ENCODE measurements around the gene ADCY1.

The ADCY1 gene

DNA sequence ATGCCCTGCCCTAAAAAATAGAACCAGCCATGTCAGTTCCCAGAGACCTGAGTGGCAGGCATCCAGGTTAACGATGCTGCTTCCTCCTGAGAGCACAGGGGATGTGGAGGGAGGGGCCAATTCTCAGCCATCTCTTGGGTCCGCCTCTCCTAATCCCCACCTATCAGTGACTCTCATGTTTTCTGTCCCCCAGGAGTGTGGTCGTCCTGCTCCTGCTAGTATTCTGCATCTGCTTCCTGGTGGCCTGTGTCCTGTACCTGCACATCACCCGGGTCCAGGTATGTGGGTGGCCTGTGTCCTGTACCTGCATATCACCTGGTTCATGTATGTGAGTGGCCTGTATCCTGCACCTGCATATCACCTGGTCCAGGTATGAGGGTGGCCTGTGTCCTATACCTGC, 105.3 kb downstream of the ADCY1 start:
- no peak for DNase-seq

DNA sequence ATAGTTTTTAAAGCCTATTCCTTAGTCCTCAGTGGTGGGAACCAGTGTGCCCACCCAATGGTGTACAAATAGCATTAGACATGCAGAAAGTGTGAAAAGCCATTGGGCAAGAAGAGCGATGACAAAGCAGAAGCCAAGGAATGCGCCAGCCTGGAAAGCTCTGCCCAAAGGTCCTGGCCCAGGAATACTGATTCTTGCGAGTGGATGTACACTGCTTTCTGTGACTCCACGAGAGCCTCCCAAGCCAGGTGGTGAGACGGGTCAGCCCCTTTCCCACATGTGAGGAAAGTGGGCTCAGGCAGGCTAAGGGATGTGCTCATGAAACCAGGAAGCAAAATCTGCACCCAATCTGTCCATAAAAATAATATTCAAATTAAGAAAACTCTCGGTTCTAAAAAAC, 106.6 kb downstream of the ADCY1 start:
- no peak for DNase-seq

DNA sequence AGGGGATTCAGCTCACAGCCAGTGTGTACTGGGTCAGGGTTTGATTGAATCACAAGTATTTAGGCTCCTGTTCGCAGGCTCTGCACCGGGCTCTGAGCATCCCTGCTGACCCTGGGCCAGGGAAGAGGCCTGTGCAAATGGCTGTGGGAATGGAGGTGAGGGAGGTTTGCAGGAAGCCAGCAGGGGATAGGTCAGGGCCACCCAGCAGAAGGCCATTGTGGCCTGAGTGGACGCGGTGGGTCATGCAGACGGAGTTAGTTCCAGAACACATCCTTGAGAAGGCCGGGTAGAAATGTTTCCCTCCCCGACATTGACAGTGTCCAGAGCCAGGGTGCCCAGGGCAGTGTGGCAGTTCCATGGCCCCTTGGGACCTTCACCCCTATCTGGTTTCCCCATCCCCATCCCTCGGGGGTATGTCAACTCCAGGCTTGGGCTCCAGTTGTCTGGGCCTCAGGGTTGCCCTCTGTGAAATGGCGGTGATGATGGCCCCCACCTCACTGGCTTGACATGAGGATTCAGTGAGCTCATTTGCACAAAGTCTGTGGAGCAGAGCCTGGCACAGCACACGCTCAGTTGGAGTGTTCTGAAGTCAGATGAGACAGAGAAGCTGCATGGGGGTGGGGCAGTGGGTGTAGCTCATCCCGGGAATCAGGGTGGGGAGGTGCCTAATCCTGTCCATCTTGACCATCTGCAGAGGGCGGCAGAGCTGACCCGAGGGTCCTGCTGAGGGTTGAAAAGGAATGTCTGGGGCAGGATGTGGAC, 107.6 kb downstream of the ADCY1 start:
- no peak for DNase-seq

DNA sequence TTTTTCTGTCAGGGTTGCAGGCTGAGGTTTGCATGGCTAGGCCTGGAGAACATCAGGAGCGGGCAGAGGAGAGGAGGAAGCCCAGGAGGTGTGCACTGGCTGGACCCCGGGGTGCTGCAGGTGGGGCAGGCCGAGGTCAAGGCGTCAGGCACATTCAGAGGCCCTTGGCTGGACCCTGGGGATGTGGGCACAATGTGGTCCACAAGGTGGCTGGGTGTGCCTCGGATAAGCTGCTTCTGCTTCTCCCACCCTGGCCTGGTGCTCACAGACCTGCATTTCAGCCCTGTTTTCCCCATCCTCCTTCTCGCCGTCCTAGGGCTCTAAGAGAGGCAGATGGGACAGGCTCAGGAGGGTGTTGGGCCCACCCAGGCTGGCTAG, 108.2 kb downstream of the ADCY1 start:
- DNase-seq, result no peak

DNA sequence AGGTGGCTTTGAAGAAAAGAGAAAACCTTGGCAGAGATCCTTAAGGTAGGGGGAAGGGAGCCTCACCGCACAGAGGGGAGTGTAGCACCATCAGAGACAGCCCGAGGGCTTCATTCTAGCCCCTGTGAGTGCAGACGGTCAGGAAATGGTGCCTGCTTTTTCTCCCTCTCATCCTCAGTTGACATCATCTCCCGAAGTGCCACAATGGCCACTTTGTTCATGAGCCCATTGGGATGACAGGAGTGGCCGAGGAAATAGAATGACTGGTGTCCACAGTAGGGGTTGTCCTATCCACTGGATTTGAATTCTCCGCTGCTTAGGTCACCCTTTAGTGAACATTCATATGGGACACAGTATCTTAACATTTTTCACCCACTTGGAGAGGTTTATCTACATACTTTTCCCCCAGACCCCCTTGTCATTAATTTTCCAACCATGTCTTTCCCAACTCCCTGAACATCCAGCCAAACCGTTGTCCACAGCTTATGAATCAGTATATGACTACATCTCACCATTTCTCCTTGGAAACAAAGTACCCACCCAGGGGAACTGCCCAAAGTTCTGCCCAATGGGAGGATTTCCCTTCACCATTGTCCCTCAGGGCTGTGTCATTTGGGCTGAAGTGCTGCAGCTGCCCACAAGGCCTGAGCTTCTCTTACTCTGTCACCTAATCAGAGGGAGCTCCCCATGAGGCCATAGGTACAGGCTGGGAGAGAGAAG, 108.8 kb downstream of the ADCY1 start:
- no peak for DNase-seq

DNA sequence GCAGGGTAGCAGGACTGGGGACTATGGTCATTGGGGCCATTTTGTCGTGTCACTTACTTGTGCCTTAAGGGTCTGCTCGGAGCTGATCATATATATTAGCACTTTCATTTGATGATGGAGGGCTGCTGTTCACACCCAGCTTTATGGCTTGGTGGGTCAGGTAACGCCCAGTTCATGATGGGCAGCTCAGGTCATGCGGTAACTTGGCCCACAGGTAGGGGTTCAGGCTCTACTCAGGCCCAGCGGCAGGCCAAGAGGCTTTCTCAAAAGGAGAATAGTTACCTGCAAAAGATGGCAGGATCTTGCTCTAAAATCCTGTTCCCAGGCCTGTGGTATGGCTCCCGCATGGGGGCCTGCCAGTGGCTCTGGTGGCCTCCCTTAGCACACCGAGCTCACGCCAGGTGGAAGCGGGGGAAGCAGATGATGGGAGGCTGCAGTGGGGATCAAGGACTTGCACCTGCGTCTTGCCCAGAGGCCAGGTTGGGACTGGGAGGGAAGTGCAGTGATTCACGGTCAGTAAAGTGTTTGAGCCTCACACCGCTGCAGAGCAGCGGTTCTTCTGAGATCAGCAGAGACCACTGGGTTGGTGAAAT, 109.5 kb downstream of the ADCY1 start:
- DNase-seq, result no peak

DNA sequence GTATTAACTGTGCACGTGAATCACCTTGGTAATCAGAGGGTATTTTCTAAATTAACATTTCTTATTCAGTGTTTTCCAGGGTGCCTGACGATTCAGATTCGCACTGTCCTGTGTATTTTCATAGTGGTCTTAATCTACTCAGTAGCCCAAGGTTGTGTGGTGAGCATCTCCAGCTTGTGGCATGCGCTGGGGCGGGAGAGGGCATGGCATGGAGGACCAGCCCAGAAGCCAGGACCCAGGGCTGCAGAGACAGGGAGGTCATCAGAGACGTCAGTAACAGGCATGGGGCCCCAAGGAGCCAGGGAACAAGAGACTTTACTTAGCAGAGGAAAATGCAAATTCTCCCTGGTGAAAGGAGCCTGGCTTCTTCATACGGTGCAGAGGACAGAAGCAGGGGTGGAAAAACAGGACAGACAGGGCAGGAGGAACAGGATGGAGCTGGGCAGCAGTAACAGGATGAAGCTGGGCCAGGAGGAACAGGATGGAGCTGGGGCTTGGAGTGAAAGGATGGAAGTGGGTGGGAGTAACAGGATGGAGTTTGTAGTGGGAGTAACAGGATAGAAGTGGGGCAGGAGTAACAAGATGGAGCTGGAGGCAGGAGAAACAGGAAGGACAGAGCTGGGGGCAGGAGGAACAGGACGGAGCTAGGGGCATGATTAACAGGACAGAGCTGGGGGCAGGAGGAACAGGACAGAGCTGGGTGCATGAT, 110.9 kb downstream of the ADCY1 start:
- DNase-seq, result no peak

DNA sequence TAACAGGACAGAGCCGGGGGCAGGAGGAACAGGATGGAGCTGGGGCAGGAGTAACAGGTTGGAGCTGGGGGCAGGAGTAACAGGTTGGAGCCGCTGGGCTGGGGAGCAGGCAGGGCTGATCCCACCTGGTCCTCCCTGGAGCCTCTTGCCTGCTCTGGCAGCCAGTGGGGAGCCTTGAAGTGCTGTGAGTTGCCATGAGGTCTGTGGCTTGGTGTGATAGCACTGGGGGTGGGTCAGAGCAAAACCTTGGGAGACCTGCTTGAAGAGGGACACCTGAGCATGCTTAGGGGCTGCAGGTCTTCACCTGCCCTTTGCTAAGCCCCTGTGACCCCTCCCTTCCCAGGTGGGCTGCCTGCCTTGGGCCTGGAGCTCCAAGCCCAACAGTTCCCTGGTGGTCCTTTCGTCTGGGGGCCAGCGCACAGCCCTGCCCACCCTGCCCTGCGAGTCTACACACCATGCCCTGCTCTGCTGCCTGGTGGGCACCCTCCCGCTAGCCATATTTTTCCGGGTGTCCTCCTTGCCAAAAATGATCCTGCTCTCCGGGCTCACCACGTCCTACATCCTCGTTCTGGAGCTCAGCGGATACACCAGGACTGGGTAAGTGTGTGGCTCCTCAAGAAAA, 111.6 kb downstream of the ADCY1 start:
- DNase-seq, result no peak

DNA sequence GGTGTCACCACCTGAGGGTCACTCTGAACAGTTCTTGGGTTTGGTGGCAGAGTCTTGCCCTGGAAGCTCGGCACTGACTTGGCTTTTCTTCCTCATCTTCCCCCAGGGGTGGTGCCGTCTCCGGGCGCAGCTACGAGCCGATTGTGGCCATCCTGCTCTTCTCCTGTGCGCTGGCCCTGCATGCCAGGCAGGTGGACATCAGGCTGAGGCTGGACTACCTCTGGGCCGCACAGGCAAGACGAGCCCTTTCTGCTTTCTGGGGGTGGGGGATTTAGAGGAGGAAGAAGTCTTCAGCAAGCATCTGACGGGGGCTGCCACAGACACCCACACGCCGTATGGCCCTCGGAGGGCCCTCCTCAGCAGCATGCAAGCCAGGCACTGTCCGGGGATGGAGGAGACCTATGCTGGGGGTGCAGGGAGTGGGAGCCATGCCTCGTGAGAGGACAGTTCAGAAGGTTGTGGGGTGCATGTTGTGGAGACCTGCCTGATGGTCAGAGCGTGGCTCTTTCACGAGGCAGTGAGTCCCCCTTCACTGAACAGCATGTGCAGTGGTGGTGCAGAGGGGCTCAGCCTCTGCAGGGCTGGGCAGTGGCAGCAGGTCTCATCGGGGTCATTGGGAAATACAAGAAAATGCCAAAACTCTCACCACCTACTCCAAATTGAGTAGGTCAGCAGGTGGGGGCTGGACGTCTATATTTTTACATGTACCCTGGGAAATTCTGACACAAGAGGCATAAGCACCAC, 112.4 kb downstream of the ADCY1 start:
- no peak for DNase-seq

DNA sequence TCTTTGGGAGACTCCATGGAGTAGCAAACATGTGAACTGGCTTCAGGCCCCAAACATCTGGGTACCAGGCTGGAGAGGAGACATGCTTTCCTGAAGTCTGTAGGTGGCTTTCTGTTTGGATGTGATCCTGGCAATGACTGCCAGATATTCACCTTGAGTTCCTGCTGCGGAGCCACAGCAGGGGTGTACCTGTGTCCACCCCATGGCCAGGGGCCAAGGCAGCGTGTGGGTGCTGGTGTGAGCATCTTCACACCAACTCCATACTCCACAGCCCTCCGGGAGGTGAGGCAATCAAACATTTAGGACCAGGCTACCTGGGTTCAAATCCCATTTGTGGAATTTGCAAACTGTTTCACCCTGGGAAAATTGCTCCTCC, 113.0 kb downstream of the ADCY1 start:
- DNase-seq, result no peak

DNA sequence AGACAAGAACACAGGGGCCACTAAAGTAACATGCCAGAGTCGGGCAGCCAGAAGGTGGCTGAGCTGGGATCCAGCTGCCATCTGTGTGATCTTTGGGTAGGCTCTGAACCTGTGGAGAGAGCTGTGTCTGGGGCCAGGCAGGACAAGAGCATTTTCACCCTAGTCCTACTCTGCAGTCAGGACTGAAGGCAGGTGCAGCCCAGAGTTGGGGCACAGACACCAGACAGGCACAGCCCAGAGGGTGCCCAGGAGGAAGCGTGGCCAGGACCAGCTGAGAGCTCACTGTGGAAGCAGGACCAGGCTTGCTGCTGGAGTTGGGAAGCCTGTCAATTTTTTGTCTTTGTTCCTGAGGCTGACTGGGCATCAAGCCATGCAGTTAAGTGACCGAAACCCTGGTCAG, 113.6 kb downstream of the ADCY1 start:
- DNase-seq, result no peak

DNA sequence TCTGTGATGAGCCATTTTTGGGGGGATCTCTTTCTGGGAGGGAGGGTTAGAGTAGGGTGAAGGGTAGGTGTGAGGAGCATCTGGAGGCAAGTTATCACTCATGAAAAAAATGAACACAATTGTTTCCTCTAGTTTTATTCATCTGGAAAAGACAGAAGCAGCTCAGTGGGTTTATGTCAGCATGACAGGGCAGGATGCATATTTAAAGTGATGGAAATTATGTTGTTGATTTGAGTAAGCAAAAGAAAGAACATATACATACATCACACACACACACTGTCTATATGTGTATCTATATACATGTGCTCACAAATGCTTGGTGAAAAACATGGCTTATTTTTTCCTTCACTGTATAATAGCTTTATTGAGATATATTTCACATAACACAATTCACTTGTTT, 114.2 kb downstream of the ADCY1 start:
- DNase-seq, result no peak

DNA sequence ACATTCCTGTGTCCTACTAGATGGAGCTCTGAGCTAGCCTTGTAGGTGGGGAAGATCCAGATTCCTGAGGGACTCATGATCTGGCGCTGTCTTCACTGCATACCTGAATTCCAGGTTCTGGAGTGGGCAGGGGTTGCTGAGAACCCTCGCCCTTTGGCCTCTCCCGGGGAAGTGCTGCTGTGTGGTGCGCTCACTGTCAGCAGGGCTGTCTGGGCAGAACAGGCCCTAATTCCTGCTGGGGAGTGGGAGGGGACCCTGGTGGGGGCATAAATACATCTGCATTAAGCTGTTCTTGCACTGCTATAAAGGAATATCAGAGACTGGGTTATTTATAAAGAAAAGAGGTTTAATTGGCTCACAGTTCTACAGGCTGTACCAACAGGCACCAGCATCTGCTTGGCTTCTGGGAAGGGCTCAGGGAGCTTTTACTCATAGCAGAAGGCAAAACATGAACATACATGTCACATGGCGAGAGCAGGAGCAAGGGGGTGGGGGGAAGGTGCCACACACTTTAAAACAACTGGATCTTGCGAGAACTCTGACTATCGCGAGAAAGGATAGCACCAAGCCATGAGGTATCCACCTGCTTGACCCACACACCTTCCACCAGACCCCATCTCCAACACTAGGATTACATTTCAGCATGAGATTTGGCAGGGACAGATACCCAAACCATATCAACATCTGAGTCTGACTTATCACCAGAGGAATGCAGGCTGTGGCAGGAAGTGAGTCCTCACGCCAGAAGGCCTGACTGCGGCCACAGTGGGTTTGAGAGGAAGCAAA, 115.0 kb downstream of the ADCY1 start:
- no peak for DNase-seq

DNA sequence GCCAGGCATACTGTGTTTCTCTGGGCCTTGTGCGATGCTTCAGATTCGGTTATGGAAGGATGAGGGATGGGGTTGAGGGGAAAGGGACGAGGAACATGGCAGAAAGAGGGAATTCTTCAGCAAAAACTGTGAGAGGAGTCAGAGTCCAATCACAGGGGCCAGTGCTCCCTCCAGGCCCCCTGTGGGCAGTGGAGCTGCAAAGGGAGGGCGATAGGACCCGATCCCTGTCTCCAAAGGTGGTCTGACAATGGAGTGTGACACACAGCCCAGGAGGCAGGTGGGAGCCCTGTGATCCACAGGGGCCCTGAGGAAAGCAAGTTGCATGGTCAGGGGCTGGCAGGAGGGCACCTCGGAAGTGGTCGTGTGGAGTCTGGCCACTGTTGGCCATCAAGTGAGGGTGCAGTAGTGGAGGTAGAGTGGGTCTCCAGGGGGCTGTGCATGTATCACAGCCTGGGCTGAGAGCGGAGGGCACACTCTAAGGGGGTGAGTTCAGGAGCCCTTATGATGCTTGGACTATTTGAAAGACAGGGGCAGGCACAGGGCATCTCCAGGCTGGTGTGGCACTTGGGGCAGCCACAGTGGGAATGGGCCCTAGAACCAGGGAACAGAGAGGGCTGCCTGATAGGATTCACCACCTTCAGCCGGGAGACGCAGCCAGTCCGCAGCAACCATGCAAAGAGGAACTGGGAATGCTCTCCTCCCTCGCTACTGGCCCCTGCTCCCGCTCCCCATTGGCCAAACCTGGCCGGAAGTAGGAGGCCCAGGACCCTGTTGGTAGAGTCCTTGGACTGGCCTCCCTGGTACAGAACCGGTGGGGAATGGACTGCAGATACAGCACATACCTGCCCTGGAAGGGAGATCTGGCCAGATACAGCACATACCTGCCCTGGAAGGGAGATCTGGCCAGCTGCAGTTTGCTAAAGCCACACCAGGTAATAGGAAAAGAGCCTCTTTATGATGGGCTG, 115.9 kb downstream of the ADCY1 start:
- no peak for DNase-seq

DNA sequence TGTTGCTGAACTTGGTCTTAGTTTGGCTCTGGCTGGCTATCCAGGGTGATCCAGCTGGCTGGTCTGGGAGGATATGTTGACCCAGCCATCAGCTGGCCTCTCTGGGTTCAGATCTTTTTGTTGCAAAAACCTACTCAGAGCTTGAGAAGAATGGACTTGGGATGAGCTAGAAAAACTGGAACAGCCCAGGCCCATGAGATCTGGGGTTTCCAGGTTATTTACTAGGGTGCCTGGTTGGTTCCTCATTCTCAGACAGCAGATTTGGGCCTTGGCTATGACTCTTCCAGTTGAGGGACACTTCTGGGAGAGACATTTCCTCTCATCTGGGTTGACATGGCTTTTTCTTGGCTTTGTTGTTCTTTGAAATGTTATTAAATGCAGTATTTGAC, 116.6 kb downstream of the ADCY1 start:
- DNase-seq, result no peak

DNA sequence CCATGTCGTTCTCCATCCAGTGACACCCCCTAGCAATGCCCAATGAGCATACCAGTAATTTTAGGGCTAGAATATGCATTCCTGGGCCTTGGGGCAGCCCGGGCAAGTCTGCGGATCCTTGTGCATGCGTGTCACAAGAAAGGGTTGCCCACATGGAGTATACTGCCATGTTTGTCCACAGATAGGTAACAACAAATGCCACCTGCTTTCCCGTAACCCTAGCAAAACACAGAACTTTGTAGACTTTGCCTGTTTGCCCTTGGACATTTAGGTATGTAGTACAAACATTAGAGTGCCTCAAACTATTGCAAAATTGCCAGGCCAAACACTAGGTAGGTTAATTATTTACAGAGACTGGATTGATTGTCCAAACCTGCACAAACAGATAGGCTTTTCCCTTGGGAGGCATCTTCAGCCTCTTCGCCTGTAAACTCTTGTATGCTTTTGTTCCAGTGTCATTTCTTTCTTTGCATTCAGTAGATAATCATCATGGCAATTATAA, 117.0 kb downstream of the ADCY1 start:
- DNase-seq, result no peak

DNA sequence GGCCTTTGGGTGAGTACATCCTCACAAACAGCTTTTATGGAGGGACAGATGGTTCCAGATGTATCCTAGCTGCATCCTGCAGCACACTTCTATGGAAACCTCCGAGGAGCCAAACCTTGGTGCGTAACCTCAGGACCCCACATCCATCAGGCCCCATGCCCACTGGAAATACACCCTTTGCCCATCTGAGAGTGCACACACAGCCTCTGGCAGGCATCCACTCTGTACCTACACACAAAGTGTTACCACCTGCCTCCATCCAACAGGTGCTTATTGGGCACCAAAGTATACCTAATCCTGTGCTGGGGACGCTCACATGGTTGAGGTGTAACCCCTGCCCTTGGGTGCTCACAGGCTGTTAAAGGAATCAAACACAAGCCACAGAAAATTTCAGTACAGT, 117.9 kb downstream of the ADCY1 start:
- no peak for DNase-seq

DNA sequence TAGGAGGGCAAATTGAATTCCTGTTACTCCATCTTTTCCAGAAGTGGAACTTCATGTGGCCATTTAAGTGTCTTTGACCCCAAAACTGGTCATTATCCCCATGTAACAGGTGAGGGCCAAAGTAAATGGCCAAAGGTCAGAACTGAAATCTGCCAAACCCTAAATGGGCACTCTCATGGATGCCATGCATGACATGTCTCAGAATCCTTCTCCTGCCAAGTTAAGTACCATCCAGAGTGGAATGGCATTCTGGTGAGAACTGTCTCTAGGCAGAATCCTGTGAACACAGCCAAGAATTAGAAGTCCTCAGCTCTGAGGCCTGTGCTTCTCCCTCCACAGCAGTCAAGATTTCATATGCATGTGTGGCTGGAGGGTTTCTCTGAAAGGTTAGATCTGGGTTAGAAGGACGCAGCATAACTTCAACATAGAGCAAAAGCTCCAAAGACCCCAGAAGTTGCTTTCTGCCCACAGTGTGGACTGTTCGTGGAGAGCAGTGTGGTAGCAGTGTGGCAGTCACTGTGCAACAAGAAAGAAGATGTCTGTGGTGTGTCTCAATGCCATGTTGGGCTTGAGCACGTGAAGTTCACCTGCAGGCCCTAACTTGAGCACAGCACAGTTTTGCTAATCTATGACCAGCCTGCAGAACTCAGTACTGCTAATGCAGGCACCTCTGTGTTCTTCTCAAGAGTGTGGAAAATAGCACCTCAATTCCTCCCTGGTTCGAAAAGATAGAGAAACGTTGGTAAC, 121.3 kb downstream of the ADCY1 start:
- no peak for DNase-seq

DNA sequence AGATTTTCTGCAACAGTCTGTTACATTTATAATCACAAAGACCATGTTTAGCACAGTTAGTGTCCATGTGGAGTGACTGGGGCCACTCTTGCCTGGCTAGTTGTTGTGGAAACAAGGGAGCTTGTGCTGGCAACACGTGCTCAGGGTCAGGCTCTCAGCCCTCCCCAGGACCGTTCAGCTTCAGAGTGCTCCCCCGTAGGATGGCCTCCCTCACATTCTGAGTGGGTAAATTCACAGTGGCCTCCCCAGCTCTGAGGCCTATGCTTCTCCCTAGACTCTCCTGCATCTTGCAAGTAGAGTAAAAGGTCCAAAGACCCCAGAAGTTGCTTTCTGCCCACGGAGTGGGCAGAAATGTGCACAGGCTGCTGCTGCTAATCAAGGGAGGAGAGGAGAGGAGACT, 122.3 kb downstream of the ADCY1 start:
- DNase-seq, result no peak

All from COR-L47 (cell line).